LHCN-M2 (cell line): Measurements from ENCODE around the gene MCUB. TPM values are rescaled to one million over a fixed set of nuclear protein-coding genes. Genes with fewer than 3 reads are reported as not detected.
"Not testable (repeated sequence)": the region's sequence is repeated elsewhere in the genome, so short reads cannot be mapped to it uniquely, and the experiment has no call there.

Source experiments
- DNase-seq: peaks from one replicate; pipeline ENCODE4 v3.0.0-alpha.2; 2012; ENCODE audit warnings: low read depth
- total RNA-seq: library from RNA; depleted of rRNA; stranded (reverse); fragments of >200 nt; gene quantifications from 2 replicates; pipeline ENCODE4 v1.2.3, GENCODE V29; 2014

Gene MCUB
- total RNA-seq, 1 experiment from 2014 or later = 104 TPM

GRCh38 chr4:109578846-109579245 is 18.8 kb downstream of the MCUB start:
- no peak for DNase-seq

DNA sequence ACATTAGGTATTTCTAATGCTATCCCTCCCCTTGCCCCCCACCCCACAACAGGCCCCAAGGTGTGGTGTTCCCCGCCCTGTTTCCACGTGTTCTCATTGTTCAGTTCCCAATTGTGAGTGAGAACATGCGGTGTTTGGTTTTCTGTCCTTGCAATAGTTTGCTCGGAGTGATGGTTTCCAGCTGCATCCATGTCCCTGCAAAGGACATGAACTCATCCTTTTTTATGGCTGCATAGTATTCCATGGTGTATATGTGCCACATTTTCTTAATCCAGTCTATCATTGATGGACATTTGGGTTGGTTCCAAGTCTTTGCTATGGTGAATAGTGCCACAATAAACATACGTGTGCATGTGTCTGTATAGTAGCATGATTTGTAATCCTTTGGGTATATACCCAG is 20.0 kb downstream of the MCUB start:
- DNase-seq = not testable (repeated sequence)

DNA sequence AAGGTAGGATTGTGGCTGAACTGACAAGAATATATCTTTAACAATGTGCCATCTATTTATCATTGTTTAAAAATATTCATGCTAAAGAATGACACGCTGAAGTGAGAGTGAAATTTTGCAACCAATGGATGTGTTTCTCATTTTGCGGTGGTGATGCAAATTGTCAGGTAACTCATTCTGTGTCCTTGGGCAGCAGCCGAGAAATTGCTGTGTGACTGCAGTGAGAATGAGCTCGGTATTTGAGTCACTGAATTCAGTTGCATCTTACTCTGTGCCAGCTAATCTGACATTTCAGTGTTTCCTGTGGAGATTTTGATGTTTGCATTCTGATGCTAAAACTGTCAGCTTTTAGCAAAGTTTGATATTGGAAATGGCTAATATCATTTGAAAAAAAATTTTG is 28.1 kb downstream of the MCUB start:
- no peak for DNase-seq

- DNase-seq = no peak
Observed at GRCh38 chr4:109589119-109589518, 29.1 kb downstream of the MCUB start.

DNA sequence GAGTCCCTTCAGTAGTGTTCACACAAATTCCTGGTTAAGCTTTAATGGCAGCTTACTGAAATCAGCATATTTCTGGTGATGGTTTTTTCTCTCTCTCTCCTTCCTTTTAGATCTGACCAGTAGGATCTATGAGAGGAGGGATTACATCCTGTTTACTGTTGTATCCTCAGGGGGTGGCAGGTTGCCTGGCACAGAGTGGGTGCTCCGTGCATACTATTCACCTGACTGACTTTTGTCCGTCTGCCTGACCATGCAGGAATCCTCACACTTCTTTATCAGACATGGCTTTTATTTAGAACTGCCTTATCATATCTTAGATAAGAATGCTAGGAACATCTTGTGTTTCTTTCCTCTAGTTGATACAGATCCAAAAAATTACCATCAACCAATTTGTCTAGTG is 29.6 kb downstream of the MCUB start:
- no peak for DNase-seq

GRCh38 chr4:109590905-109591304 is 30.9 kb downstream of the MCUB start:
- DNase-seq = no peak

DNA sequence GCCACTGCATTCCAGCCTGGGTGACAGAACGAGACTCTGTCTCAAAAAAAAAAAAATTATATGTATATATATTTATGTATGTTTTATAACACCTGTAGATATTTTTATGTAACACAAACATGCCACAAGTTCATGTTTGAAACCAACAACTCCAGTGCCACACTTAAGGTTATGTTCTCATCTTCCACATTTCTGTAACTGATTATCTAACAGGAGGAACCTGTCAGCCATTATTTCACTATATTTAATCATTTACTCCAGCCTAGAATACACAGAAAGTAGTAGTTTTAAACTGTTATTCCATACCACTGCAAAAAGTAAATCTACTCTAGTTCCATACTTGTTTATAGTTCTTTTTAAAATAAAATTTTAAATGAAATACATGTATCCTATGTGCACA is 32.3 kb downstream of the MCUB start:
- no peak for DNase-seq

GRCh38 chr4:109595123-109595522 is 35.1 kb downstream of the MCUB start:
- not testable (repeated sequence) for DNase-seq

- not testable (repeated sequence) for DNase-seq
Observed at GRCh38 chr4:109596420-109597085, 36.5 kb downstream of the MCUB start.

DNA sequence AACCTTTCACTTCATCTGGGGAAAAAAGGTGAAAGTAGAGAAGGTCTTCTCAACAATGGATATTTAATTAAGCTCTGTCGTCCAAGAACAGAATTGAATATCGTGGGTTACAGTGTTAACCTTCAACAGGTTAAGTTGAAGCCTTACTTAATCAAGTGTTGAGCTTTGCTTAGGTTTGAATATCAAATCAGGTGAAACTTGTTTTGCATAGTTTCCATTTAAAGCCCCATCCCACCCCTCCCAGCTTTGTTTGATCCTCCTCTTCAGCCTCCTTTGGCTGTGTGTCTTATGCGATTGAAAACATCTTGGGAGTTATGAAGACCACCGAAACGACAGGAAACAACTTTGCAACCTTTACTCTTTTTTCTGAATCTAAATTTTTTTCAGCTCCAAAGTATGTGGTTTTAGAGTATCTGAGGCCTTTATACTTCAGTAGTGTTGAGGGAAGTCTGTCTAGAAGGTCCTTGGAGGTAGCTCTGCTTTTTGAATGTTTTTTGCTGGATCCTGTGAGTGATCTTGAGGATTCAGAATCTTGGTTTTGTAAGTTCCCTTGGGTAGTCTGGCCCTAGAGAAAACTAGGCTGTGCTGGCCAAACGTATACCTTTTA is 39.1 kb downstream of the MCUB start:
- DNase-seq = no peak

DNA sequence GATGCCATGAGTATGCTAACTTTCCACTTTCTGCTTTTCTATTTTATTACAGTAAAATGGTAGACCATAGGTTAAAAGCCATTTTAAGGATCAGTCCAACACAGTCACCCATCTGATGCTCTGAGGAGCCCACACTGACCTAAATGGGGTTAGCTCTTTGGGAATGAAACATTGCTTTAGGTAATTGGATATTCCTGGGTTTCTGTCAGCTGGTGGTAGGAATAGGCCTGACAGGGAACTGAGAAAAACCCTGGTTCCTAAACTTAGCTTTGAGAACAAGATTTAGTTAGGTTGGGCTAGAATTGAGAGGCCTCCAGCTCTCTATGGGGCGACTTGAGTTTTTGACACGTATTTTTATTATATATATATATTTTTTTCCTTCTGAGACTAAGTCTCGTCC is 40.4 kb downstream of the MCUB start:
- no peak for DNase-seq

DNA sequence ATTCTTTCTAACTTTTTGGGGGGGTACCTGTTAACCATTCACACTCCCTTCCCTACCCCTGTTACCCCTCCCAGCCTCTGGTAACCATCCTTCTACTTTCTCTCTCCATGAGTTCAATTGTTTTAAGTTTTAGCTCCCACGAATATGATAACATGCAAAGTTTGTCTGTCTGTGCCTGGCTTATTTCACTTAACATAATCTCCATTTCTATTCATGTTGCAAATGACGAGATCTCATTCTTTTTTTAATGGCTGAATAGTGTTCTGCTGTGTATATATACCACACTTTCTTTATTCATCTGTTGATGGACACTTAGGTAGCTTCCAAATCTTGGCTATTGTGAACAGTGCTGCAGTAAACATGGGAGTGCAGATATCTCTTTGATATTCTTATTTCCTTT is 41.3 kb downstream of the MCUB start:
- DNase-seq = no peak

- no peak for DNase-seq
Observed at GRCh38 chr4:109607976-109608375, 47.9 kb downstream of the MCUB start.

DNA sequence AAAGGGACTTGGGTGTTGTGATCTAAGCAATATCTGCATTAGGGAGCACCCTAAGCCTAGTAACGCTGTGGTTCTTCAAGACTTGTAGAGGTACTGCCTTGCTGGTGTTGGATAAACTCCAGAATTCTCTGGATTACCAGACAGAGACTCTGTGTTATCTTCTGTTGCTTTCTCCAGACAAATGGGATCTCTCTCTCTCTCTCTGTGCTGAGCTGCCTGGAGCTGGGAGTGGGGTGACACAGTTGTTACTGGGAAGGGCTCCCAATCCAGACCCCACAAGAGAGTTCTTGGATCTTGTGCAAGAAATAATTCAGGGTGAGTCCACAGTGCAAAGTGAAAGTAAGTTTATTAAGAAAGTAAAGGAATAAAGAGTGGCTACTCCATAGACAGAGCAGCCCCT is 48.8 kb downstream of the MCUB start:
- DNase-seq = no peak

DNA sequence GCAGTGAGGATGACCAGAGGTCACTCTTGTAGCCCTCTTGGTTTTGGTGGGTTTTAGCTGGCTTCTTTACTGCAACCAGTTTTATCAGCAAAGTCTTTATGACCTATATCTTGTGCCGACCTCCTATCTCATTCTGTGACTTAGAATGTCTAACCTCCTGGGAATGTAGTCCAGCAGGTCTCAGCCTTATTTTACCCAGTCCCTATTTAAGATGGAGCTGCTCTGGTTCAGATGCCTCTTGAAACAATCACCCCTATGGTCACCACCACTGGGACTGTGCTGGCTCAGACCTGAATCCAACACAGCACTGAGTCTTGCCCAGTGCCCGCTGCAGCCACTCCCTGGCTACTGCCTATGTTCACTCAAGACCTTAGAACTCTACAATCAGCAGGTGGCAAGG is 49.4 kb downstream of the MCUB start:
- DNase-seq = no peak

- DNase-seq = no peak
Observed at GRCh38 chr4:109610489-109610888, 50.4 kb downstream of the MCUB start.

DNA sequence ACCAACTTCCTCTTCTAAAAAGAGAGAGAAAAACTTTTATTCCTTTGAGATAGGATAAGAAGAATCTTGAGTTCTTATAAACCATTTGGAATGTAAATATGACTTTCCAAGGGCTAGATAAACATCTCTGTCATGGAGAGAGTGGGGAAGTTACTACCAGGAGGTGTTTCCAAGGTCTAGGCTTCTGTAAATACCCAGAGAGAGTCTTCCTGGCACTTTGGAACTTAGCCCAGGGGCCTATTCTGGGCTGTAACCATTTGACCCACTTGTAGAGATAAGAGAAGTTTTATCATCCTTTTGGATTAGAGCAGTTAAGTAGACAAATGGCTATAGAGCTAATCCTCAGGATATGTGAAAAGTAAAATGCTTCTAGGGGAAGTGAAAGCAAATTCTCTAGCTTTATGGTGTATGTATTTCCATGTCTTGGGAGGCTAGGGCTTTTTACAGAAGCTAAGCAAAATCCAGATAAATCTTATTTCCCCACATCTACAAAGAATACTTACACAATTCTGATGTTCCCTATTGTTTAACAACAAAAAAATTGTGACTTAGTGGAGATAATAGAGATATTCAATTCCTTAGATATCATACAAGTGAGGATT is 51.1 kb downstream of the MCUB start:
- DNase-seq = no peak

DNA sequence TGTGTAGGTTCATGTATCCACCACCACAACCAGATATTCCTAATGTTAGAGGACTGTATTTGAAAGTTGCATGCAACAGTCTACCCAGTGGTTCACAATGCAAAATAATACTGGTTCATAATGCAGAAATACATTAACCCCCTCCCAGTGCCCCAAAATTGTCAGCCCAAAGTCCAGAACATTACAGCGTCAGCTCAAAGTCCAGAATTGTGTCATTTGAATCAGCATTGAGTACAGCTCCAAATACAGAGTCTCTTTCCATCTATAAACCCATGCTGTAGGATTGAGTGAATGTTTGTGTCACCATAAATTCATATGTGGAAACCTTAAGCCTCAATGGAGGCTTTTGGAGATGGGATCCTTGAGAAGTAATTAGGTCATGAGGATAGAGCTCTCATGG is 54.0 kb downstream of the MCUB start:
- no peak for DNase-seq

DNA sequence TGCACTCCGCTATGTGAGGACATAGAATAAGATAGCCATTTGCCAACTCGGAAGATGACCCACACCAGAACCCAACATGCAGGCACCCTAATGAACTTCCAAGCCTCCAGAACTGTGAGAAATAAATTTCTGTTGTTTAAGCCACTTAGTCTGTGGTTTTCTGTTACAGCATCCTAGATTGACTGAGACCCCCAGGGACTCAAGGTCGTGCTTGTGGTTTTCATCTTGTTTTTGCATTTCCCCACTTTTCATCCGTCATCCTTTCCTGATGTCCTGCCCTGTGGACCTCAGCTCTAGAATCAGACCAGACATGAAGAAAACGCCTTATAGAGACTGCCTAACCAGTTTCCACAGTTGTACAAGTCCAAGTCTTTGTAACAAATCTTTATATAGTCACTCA is 54.4 kb downstream of the MCUB start:
- DNase-seq = no peak

DNA sequence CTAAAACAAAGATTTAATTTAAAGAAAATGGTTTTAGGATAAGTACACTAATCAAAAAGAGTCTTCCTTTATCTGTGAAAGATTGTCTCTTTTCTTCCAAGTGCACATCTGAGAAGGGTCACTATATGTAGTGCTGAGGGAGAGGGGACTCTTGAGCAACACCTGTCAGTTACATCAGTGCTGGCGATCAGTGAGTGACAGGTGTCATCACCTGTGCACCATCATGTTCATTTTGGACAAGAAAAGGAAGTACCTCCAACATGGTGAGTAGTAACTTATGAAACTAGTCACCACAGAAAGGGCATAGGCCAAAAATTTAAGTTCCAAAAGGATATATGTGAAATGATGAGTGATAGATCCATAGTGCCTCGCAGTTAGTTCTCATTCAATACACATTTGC is 55.7 kb downstream of the MCUB start:
- no peak for DNase-seq

GRCh38 chr4:109616243-109616642 is 56.2 kb downstream of the MCUB start:
- no peak for DNase-seq

GRCh38 chr4:109622626-109623025 is 62.6 kb downstream of the MCUB start:
- no peak for DNase-seq

DNA sequence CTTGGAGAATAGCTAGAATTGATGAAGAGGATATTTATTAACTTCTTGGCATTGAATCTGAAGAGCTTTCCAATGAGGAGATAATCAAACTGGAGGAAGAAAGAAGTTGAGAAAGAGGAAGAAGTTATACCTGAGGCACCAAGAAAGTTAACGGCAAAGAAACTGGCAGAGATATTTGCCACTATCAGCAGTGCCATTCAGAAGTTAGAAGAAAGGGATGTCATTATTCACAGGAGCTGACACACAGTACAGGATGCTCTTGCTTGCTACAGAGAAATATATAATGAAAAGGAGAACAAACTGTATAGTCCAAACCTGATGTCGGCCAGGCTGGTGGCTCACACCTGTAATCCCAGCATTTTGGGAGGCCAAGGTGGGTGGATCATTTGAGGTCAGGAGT is 64.5 kb downstream of the MCUB start:
- no peak for DNase-seq
